HG03045 (cell line): Measurements from ENCODE around the gene PDE11A.

Source experiments
- ATAC-seq: cut with Tn5 transposase; IDR thresholded peaks from one replicate; pipeline ENCODE4 v1.9.1; 2021; ENCODE audit warnings: mild to moderate bottlenecking, moderate library complexity; ENCODE audit not compliant: unreplicated experiment

PDE11A gene

GRCh38 chr2:177639262-177639914 is 433.2 kb downstream of the PDE11A start:
- ATAC-seq, result no peak

GRCh38 chr2:177638507-177638906 is 434.1 kb downstream of the PDE11A start:
- no peak for ATAC-seq

- no peak for ATAC-seq
Measured at GRCh38 chr2:177636672-177637071, 435.9 kb downstream of the PDE11A start.

GRCh38 chr2:177635696-177636095 is 436.9 kb downstream of the PDE11A start:
- ATAC-seq, result no peak

- ATAC-seq, result no peak
Measured at GRCh38 chr2:177633910-177634294, 438.7 kb downstream of the PDE11A start.

GRCh38 chr2:177633111-177633510 is 439.5 kb downstream of the PDE11A start:
- no peak for ATAC-seq

- no peak for ATAC-seq
Measured at GRCh38 chr2:177631680-177632079, 440.9 kb downstream of the PDE11A start.

GRCh38 chr2:177629357-177630024 is 443.1 kb downstream of the PDE11A start:
- ATAC-seq, result no peak

- no peak for ATAC-seq
Measured at GRCh38 chr2:177628831-177629230, 443.7 kb downstream of the PDE11A start.

- ATAC-seq, result no peak
Measured at GRCh38 chr2:177625744-177626650, 446.6 kb downstream of the PDE11A start.

- ATAC-seq, result no peak
Measured at GRCh38 chr2:177622521-177622920, 450.1 kb downstream of the PDE11A start.

- no peak for ATAC-seq
Measured at GRCh38 chr2:177619986-177620385, 452.6 kb downstream of the PDE11A start.

GRCh38 chr2:177619461-177619860 is 453.1 kb downstream of the PDE11A start:
- ATAC-seq, result no peak

GRCh38 chr2:177618255-177619253 is 454.0 kb downstream of the PDE11A start:
- ATAC-seq, result peak; percentile 98

GRCh38 chr2:177617849-177618248 is 454.7 kb downstream of the PDE11A start:
- no peak for ATAC-seq

- ATAC-seq, result no peak
Measured at GRCh38 chr2:177616731-177617130, 455.8 kb downstream of the PDE11A start.

GRCh38 chr2:177616066-177616465 is 456.5 kb downstream of the PDE11A start:
- ATAC-seq, result no peak

- no peak for ATAC-seq
Measured at GRCh38 chr2:177612659-177613058, 459.9 kb downstream of the PDE11A start.

- ATAC-seq, result no peak
Measured at GRCh38 chr2:177611310-177611886, 461.2 kb downstream of the PDE11A start.

GRCh38 chr2:177610813-177611212 is 461.8 kb downstream of the PDE11A start:
- no peak for ATAC-seq
